Mesenchymal stem cell (in vitro differentiated cells and primary cell): ENCODE data around the gene TBCE.
"Not testable (repeated sequence)": the region's sequence is repeated elsewhere in the genome, so short reads cannot be mapped to it uniquely, and the experiment has no call there.

Experiments used
- DNase-seq: peaks from one replicate; pipeline ENCODE4 v3.0.0-alpha.2; 2013
- H2AFZ ChIP-seq: one replicate; pipeline ENCODE4 v1.6.1; 2013; ENCODE audit warnings: low read depth, mild to moderate bottlenecking, control low read depth, inconsistent platforms, low read length, moderate library complexity
- H2AK5ac ChIP-seq: 2 replicates; pipeline ENCODE4 v1.6.1; 2013; ENCODE audit warnings: low read length, moderate library complexity, mild to moderate bottlenecking, inconsistent platforms; ENCODE audit not compliant: severe bottlenecking
- H2BK120ac ChIP-seq: one replicate; pipeline ENCODE4 v1.6.1; 2013; ENCODE audit warnings: low read depth, mild to moderate bottlenecking, inconsistent platforms, low read length, moderate library complexity
- H2BK12ac ChIP-seq, 2 experiments: one replicate each; pipeline ENCODE4 v1.6.1; 2013; ENCODE audit warnings: inconsistent platforms in 2 of 2, low read length in 2 of 2, mild to moderate bottlenecking in 2 of 2, moderate library complexity in 2 of 2, control low read depth in 1 of 2
- H2BK15ac ChIP-seq: one replicate; pipeline ENCODE4 v1.6.1; 2013; ENCODE audit warnings: mild to moderate bottlenecking, low read depth, inconsistent platforms; ENCODE audit not compliant: poor library complexity, severe bottlenecking
- H2BK5ac ChIP-seq: 2 replicates; pipeline ENCODE4 v1.6.1; 2013; ENCODE audit warnings: low read depth, mild to moderate bottlenecking, low read length, control low read depth, inconsistent platforms; ENCODE audit not compliant: poor library complexity, severe bottlenecking
- H3K14ac ChIP-seq, 2 experiments: one replicate each; pipeline ENCODE4 v1.6.1; 2013; ENCODE audit warnings: inconsistent platforms in 2 of 2, low read length in 2 of 2, control low read depth in 1 of 2, mild to moderate bottlenecking in 1 of 2, moderate library complexity in 1 of 2
- H3K18ac ChIP-seq, 2 experiments: one replicate each; pipeline ENCODE4 v1.6.1; 2013; ENCODE audit warnings: inconsistent platforms in 2 of 2, low read length in 2 of 2, control low read depth in 1 of 2, low read depth in 1 of 2, mild to moderate bottlenecking in 1 of 2
- H3K23ac ChIP-seq, 2 experiments: one replicate each; pipeline ENCODE4 v1.6.1; 2013; ENCODE audit warnings: inconsistent platforms in 2 of 2, low read length in 2 of 2, mild to moderate bottlenecking in 2 of 2, moderate library complexity in 2 of 2, control low read depth in 1 of 2
- H3K27ac ChIP-seq: 2 replicates; pipeline ENCODE4 v1.5.1; 2013; ENCODE audit warnings: mild to moderate bottlenecking, moderate library complexity, low read length, control low read depth, inconsistent platforms; ENCODE audit not compliant: poor library complexity, severe bottlenecking
- H3K27me3 ChIP-seq, 2 experiments: 2 replicates each; pipeline versions ENCODE4 v1.6.1 to v1.7.0; 2013; ENCODE audit warnings: low read length in 2 of 2, mild to moderate bottlenecking in 2 of 2, moderate library complexity in 2 of 2, control low read depth in 1 of 2, inconsistent platforms in 1 of 2; ENCODE audit not compliant: control insufficient read depth in 1 of 2, insufficient read depth in 1 of 2
- H3K36me3 ChIP-seq, 2 experiments: 2 replicates each; pipeline versions ENCODE4 v1.6.1 to v1.7.0; 2013; ENCODE audit warnings: low read length in 2 of 2, control low read depth in 1 of 2, inconsistent platforms in 1 of 2, low read depth in 1 of 2, mild to moderate bottlenecking in 1 of 2; ENCODE audit not compliant: insufficient read depth in 2 of 2, control insufficient read depth in 1 of 2
- H3K4ac ChIP-seq, 2 experiments: one replicate each; pipeline ENCODE4 v1.6.1; 2013; ENCODE audit warnings: inconsistent platforms in 2 of 2, low read length in 2 of 2, mild to moderate bottlenecking in 2 of 2, moderate library complexity in 2 of 2, control low read depth in 1 of 2, low read depth in 1 of 2
- H3K4me1 ChIP-seq: 2 replicates; pipeline ENCODE4 v1.6.1; 2013; ENCODE audit warnings: low read depth, low read length, control low read depth; ENCODE audit not compliant: control insufficient read depth, insufficient read depth
- H3K4me2 ChIP-seq: 2 replicates; pipeline ENCODE4 v1.6.1; 2013; ENCODE audit warnings: low read length, mild to moderate bottlenecking, inconsistent platforms; ENCODE audit not compliant: poor library complexity, severe bottlenecking
- H3K4me3 ChIP-seq, 2 experiments: 2 replicates each; pipeline versions ENCODE4 v1.5.1 to v1.7.0; 2013; ENCODE audit warnings: low read length in 2 of 2, mild to moderate bottlenecking in 2 of 2, control low read depth in 1 of 2, low read depth in 1 of 2; ENCODE audit not compliant: insufficient read depth in 1 of 2
- H3K79me1 ChIP-seq: replicated peaks from 2 replicates; pipeline ENCODE4 v1.6.1; 2013; ENCODE audit warnings: mild to moderate bottlenecking, control low read depth, low read length, inconsistent platforms; ENCODE audit not compliant: poor library complexity, severe bottlenecking
- H3K9ac ChIP-seq: 2 replicates; pipeline ENCODE4 v1.7.0; 2013; ENCODE audit warnings: mild to moderate bottlenecking, low read length, moderate library complexity
- H3K9me3 ChIP-seq: 2 replicates; pipeline ENCODE4 v1.7.0; 2013; ENCODE audit warnings: mild to moderate bottlenecking, low read length; ENCODE audit not compliant: control insufficient read depth
- H4K8ac ChIP-seq: one replicate; pipeline ENCODE4 v1.6.1; 2013; ENCODE audit warnings: inconsistent platforms, mild to moderate bottlenecking, low read length, moderate library complexity
- H4K91ac ChIP-seq: one replicate; pipeline ENCODE4 v1.6.1; 2013; ENCODE audit warnings: mild to moderate bottlenecking, low read length, inconsistent platforms
- WGBS: methylation state at CpG from one replicate; pipeline ENCODE4 v1.1.7; 2013; ENCODE audit warnings: mixed read lengths; 5-methylcytosine and 5-hydroxymethylcytosine counted together

TBCE gene

GRCh38 chr1:235357485-235358373, 9.5 kb upstream of the TBCE start:
- Histone ChIP-seq H3K4me2 (no peak overlapping the region), H2BK5ac (no peak overlapping the region), H3K9me3 (no peaks in the 10 kb centered on the region), H3K36me3 (no peaks in the 10 kb centered on the region), H3K14ac (no peak overlapping the region), H3K27ac (no peak overlapping the region), H2BK12ac (no peak overlapping the region), H4K91ac (no peak overlapping the region), H2BK15ac (no peak overlapping the region), H4K8ac (no peak overlapping the region), H3K4ac (no peak overlapping the region), H3K27me3 (no peaks in the 10 kb centered on the region), H3K4me1 (no peaks in the 10 kb centered on the region), H2BK120ac (no peak overlapping the region), H3K9ac (no peak overlapping the region), H3K18ac (no peak overlapping the region), H3K23ac (no peak overlapping the region), H2AFZ (no peak overlapping the region), H3K4me3 (no peak overlapping the region), H3K79me1 (no peaks in the 10 kb centered on the region), H2AK5ac (no peak overlapping the region)
- WGBS, result 79% methylated on average over 10 of the region's 11 CpGs
- DNase-seq, result no peak

- H3K9me3 ChIP-seq, result no peaks in the 10 kb centered on the region
- H3K23ac ChIP-seq, result no peak overlapping the region
- H2BK15ac ChIP-seq, result no peak overlapping the region
- no peaks in the 10 kb centered on the region for H3K4me1 ChIP-seq
- no peak overlapping the region for H3K9ac ChIP-seq
- no peaks in the 10 kb centered on the region for H3K79me1 ChIP-seq
- H2BK12ac ChIP-seq, result no peak overlapping the region
- WGBS, result 98% methylated on average over 3 of the region's 3 CpGs
- no peaks in the 10 kb centered on the region for H3K36me3 ChIP-seq
- no peak overlapping the region for H3K27ac ChIP-seq
- H2AK5ac ChIP-seq, result no peak overlapping the region
- no peak overlapping the region for H3K4me2 ChIP-seq
- H2BK120ac ChIP-seq, result no peak overlapping the region
- H2AFZ ChIP-seq, result no peak overlapping the region
- DNase-seq, result no peak
- H3K18ac ChIP-seq, result no peak overlapping the region
- H3K4ac ChIP-seq, result no peak overlapping the region
- H3K14ac ChIP-seq, result no peak overlapping the region
- no peaks in the 10 kb centered on the region for H3K27me3 ChIP-seq
- H4K91ac ChIP-seq, result no peak overlapping the region
- H3K4me3 ChIP-seq, result no peak overlapping the region
- no peak overlapping the region for H4K8ac ChIP-seq
- H2BK5ac ChIP-seq, result no peak overlapping the region
These were observed 8.3 kb upstream of the TBCE start for GRCh38 chr1:235358899-235359298.

DNA sequence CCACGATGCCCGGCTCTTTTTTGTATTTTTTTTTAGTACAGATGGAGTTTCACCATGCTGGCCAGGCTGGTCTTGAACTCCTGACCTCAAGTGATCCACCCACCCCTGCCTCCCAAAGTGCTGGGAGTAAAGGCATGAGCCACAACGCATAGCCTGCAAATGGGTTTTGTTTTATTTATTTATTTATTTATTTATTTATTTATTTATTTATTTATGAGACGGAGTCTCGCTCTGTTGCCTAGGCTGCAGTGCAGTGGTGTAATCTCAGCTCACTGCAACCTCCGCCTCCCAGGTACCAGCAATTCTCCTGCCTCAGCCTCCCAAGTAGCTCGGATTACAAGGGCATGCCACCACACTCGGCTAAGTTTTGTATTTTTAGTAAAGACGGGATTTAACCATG, 3.0 kb upstream of the TBCE start:
- not testable (repeated sequence) for H3K9me3 ChIP-seq, H4K91ac ChIP-seq, DNase-seq, H2AFZ ChIP-seq, H2AK5ac ChIP-seq, H2BK5ac ChIP-seq, H3K4me2 ChIP-seq, H3K4me1 ChIP-seq, H3K9ac ChIP-seq, H3K4ac ChIP-seq, H3K18ac ChIP-seq, H3K36me3 ChIP-seq, H2BK120ac ChIP-seq, H4K8ac ChIP-seq, H3K23ac ChIP-seq, H3K14ac ChIP-seq, H3K4me3 ChIP-seq, H2BK15ac ChIP-seq, H3K27ac ChIP-seq, H2BK12ac ChIP-seq, H3K79me1 ChIP-seq, H3K27me3 ChIP-seq
- 92% methylated on average over 8 of the region's 9 CpGs for WGBS

GRCh38 chr1:235366286-235366685, 941 bp upstream of the TBCE start:
- Histone ChIP-seq H2BK12ac (peak overlapping the region in 1 of 2 experiments; percentile 23), H4K91ac (no peak overlapping the region), H3K18ac (no peak overlapping the region), H2BK15ac (no peak overlapping the region), H3K23ac (no peak overlapping the region), H4K8ac (peak overlapping the region; percentile 60), H3K36me3 (peaks cover 0 to 4% of the 10 kb centered on the region in 2 experiments), H3K9me3 (no peaks in the 10 kb centered on the region), H3K4me2 (no peak overlapping the region), H2BK5ac (no peak overlapping the region), H2AFZ (no peak overlapping the region), H3K4ac (no peak overlapping the region), H3K4me1 (peaks cover 2% of the 10 kb centered on the region), H3K4me3 (no peak overlapping the region), H3K9ac (peak overlapping the region; percentile 87), H3K79me1 (peaks cover 3% of the 10 kb centered on the region), H3K14ac (no peak overlapping the region), H3K27ac (no peak overlapping the region), H2AK5ac (no peak overlapping the region), H3K27me3 (no peaks in the 10 kb centered on the region), H2BK120ac (no peak overlapping the region)
- 90% methylated on average over 5 of the region's 5 CpGs for WGBS
- no peak for DNase-seq
